ENCODE results near the gene ARHGAP44.

Gene ARHGAP44

DNA sequence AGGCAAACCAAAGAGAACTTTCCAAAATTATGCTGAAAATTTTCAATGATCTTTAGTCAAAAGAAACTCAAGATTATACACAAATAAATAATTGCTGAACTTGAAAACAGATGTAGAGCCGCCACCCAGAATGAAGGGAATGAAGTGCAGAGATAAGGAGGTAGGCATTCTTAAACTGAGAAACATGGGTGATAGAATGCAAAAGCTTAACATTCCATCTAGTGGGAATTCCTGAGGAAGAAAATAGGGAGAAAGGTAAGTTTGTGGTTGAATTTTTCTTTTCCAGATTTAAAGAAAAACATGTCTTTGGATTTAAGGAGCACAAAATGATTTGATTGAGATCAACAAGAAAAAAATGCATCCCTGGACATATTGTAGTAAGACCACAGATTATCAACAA is 120.2 kb downstream of the ARHGAP44 start:
- TF ChIP-seq, protein P1, sequence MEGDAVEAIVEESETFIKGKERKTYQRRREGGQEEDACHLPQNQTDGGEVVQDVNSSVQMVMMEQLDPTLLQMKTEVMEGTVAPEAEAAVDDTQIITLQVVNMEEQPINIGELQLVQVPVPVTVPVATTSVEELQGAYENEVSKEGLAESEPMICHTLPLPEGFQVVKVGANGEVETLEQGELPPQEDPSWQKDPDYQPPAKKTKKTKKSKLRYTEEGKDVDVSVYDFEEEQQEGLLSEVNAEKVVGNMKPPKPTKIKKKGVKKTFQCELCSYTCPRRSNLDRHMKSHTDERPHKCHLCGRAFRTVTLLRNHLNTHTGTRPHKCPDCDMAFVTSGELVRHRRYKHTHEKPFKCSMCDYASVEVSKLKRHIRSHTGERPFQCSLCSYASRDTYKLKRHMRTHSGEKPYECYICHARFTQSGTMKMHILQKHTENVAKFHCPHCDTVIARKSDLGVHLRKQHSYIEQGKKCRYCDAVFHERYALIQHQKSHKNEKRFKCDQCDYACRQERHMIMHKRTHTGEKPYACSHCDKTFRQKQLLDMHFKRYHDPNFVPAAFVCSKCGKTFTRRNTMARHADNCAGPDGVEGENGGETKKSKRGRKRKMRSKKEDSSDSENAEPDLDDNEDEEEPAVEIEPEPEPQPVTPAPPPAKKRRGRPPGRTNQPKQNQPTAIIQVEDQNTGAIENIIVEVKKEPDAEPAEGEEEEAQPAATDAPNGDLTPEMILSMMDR (IDR thresholded peaks at IDR 0.05; ENCODE audit: insufficient read depth, low read length, missing control alignments), result no peak
- no peak for DNase-seq (ENCODE audit: low read depth, low spot score)
- ChIA-PET CTCF (no interaction called here), POLR2A (no interaction called here)
- H3K4me3 ChIP-seq (ENCODE audit: low read depth, low read length), result no peak overlapping the region

DNA sequence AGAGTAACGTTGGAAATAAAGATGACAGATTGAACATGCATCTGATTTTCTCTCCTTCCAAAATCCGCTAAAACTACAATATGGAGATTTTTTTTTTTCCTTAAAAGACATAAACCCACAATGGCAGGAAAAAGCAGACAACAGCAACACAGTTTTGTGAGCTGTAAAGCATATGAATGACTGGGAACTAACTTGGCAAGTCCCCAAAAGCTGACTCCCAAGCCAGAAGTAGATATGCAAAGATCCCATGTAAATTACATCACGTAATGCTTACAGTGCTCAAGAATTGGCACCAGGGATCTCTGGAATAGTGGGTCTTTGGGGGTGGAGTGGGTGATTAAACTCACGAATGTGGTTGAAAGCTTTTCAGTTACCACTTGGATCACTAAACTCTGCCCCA is 121.9 kb downstream of the ARHGAP44 start:
- POLR2A ChIA-PET, result no interaction called here
- no peak overlapping the region for H3K4me3 ChIP-seq (ENCODE audit: low read depth, low read length)
- DNase-seq (ENCODE audit: low read depth, low spot score), result no peak
- TF ChIP-seq, protein P1 (IDR thresholded peaks at IDR 0.05; ENCODE audit: insufficient read depth, low read length, missing control alignments), result no peak
- CTCF ChIA-PET, result no interaction called here

DNA sequence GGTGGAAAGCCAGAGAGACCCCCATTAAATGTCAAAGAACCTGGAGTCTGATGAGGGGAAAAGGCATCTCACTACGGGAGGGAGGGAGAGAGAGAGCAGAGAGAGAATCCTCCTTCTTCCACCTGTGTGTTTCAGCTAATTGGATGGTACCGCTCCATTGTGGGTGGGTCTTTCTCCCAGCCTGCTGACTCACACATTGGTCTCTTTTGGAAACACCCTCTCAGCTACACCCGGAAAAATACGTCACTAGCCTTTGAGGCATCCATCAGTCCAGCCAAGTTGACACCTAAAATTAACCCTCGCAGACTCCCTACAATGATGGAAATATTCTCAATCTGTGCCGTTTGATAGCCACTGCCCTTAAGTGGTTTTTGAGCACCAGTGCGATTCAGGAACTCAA is 128.1 kb downstream of the ARHGAP44 start:
- no peak overlapping the region for H3K4me3 ChIP-seq (ENCODE audit: low read depth, low read length)
- no peak for DNase-seq (ENCODE audit: low read depth, low spot score)
- CTCF ChIA-PET, result no interaction called here
- TF ChIP-seq, protein P1 (IDR thresholded peaks at IDR 0.05; ENCODE audit: insufficient read depth, low read length, missing control alignments), result no peak
- POLR2A ChIA-PET, result no interaction called here

DNA sequence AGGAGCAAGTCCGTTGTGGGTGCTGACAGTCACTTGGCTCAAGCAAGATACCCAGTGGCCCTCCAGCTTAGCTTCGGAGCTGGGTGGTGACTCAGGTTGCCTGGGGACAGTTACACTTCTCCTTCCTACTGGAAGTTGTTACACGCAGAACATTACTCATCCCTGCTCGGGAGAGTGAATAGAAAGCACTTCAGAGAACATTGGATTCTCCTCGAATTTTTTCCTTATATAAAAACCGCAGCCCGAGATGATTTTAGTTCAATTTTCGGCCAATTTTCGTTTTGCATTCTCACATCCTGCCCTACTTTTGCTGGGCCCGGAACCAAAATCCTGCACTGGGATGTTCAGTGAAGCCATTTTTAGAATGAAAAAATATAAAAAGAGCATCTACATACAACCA is 128.8 kb downstream of the ARHGAP44 start:
- ChIA-PET CTCF (no interaction called here), POLR2A (no interaction called here)
- no peak overlapping the region for H3K4me3 ChIP-seq (ENCODE audit: low read depth, low read length)
- DNase-seq (ENCODE audit: low read depth, low spot score), result no peak
- TF ChIP-seq, protein P1 (IDR thresholded peaks at IDR 0.05; ENCODE audit: insufficient read depth, low read length, missing control alignments), result no peak

DNA sequence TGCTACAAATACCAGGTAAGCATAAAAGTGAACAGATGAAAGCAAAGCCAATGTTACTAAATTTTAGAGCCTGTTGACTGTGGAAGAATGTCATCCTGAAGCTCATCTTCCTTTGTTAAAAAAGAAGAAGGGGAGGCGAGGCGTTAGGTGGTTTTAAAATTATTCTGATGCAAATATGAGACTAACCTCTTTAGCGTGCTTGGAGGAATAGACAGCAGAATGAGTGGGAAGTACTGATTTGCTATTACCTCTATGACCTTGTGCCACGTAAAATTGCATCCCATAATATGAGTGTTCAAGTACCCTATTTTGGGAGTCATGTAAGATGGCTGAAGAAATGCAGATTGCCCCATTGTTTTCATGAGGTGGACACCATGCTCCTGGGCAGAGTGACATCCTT is 132.8 kb downstream of the ARHGAP44 start:
- TF ChIP-seq, protein P1 (IDR thresholded peaks at IDR 0.05; ENCODE audit: insufficient read depth, low read length, missing control alignments), result no peak
- H3K4me3 ChIP-seq (ENCODE audit: low read depth, low read length), result no peak overlapping the region
- DNase-seq (ENCODE audit: low read depth, low spot score), result no peak
- CTCF ChIA-PET, result no interaction called here
- POLR2A ChIA-PET, result no interaction called here

DNA sequence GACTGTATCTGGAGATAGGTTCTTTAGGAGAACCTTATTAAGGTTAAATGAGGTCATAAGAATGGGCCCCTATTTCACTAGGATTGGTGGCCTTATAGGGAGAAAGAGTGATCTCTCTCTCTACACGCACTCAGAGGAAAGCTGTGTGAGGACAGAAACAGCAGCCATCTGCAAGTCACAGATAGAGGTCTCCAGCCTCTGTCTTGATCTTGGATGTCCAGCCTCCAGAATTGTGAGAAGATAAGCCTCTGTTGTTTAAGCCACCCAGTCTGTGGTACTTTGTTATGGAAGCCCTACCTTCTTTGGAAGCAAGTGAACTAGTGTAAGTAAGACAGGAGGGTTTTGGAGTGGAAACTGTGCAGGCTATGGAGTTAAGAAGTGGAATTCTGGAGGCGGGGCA is 135.3 kb downstream of the ARHGAP44 start:
- no peak overlapping the region for H3K4me3 ChIP-seq (ENCODE audit: low read depth, low read length)
- ChIA-PET CTCF (no interaction called here), POLR2A (no interaction called here)
- DNase-seq (ENCODE audit: low read depth, low spot score), result no peak
- TF ChIP-seq, protein P1 (IDR thresholded peaks at IDR 0.05; ENCODE audit: insufficient read depth, low read length, missing control alignments), result no peak
